ENCODE measurements around the gene ADAM10. TPM values are rescaled to one million over a fixed set of nuclear protein-coding genes. Genes with fewer than 3 reads are reported as not detected.

Gene ADAM10
- total RNA-seq, 1 donor from 2014 or later = 85.9 TPM

DNA sequence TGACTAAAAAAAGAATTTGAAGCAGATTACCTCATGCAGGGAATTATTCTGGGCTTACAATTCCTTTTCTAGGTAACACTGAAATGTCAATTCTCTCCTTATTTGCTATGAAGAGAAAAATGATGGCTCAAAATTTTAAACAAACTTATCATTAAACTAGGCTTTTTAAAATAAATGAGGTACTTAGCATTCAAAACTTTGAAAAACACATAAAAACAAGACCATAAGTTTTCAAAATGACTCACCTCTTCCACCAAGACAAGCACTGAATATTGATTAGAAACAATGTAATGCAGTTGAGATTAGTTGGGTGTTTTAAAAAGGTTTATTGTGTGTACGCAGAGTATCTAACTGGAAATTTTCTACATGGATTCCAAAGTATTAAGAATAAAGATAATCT, 154.6 kb downstream of the ADAM10 start:
- no peak for DNase-seq (ENCODE audit: low spot score)
- intact Hi-C loops (cut with DNase I) = no loop called here

DNA sequence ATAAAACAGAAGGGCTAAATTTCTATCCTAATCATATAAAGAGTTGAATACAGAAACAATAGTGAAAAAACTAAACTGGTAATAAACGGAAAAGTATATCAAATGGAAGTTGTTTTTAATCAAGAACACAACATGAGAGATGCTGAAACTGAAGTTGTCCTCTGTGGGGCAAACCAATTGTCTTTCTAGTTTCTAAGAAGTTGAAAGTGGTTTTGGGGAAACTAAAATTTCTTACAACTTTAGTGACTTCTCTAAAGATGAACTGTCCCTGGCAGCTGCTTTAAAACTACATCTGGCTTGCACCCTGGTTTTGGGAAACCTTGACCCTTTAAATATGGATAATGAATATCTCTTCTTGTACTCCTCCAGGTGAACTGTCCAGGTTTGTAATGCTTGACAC, 155.6 kb downstream of the ADAM10 start:
- intact Hi-C loops (cut with DNase I) = no loop called here

DNA sequence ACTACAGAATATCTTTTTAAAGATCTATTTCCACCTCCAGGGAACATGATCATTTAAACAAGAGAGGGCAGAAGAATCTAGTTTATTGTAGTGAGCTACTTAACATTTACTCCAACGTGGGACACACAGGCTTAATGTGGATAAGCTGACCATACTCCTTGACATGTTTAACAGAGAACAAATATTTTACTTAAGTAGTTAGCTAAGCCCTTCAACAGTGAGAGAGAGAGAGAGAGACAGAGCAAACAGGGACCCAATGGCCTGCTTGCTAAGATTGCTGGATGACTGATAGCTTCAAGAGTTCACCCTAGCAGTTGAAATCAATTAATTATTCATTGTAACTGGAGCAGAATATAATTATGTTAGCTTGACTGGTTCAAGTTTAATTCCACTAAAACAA, 158.6 kb downstream of the ADAM10 start:
- no peak for DNase-seq (ENCODE audit: low spot score)

More for the DNA sequence above, 155.6 kb downstream of the ADAM10 start:
- DNase-seq (ENCODE audit: low spot score) = no peak

DNA sequence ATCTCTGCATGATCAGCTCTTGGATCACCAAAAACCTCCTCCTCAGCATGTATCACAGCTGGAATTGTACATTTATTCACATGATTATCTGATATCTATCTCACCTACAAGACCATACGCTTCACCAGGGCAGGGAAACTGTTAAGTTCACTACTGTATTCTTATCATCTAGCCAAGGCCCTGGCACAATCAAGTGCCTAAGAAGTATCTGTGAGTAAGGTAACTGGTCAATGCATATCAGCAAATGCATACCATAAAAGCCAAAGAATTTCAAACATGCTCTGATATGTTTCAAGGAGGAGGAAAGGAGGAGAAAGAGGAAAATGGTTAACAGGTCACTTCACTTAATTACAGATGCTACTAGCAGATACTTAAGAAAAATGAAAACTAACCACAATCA, 159.3 kb downstream of the ADAM10 start:
- intact Hi-C loops (cut with DNase I) = no loop called here

More for the DNA sequence above, 158.6 kb downstream of the ADAM10 start:
- intact Hi-C loops (cut with DNase I) = no loop called here

DNA sequence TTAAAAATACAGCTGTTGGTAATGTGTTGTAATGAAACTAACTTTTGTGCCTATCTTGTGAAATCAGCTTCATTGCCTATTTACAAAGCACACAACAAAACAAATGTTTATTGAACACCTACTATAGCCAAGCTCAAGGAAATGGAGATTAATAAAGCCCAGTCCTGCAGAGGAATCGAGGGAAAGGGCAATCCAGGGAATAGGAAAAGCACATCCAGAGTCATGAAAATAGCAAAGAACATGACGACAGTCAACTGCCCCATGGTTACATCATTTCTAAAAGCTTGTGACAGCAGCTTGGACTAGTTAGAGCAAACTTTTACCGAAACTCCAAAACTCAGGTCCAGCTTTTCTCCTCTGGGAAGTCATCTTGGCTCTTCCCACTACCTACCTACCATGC, 160.5 kb downstream of the ADAM10 start:
- intact Hi-C loops (cut with DNase I) = no loop called here

More for the DNA sequence above, 159.3 kb downstream of the ADAM10 start:
- no peak for DNase-seq (ENCODE audit: low spot score)

DNA sequence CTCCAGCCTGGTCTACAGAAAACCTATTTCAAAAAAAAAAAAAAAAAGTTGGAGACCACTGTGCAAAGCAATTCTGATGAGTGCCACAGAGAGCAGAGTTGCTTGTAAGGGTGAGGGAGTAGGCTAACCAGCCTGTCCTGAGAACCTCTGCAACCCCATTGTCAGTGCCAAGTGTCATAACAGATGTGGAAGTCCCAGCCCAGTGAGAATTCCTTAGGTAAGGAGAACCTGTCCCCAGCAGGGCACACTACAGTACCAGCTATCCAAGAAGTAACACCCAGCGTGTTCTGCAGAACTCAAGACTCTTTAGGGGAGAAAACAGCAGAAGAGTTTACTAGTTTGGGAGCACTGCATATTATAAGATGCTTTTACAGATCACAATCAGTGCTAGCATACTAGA, 161.4 kb downstream of the ADAM10 start:
- intact Hi-C loops (cut with DNase I) = no loop called here
- DNase-seq (ENCODE audit: low spot score) = no peak

More for the DNA sequence above, 160.5 kb downstream of the ADAM10 start:
- DNase-seq (ENCODE audit: low spot score) = no peak

DNA sequence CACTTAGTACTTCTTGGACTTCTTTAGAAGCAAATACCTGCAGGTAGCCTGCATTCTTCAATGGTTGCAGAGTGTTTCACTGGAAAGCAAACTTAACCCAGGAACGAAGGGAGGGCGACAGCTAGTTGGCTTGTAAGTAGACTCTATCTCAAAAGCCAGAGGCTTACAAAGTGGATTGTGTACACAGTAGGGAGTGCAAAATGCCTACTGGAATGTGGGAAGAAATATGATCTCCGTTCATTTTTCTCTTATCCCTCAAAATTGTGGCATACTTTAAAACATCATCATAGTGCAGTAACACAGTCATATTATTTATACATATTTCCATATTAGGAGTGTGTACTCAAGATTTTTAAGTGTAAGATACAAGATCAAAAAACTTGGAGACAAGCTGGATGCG, 162.0 kb downstream of the ADAM10 start:
- DNase-seq (ENCODE audit: low spot score) = no peak
- intact Hi-C loops (cut with DNase I) = no loop called here

DNA sequence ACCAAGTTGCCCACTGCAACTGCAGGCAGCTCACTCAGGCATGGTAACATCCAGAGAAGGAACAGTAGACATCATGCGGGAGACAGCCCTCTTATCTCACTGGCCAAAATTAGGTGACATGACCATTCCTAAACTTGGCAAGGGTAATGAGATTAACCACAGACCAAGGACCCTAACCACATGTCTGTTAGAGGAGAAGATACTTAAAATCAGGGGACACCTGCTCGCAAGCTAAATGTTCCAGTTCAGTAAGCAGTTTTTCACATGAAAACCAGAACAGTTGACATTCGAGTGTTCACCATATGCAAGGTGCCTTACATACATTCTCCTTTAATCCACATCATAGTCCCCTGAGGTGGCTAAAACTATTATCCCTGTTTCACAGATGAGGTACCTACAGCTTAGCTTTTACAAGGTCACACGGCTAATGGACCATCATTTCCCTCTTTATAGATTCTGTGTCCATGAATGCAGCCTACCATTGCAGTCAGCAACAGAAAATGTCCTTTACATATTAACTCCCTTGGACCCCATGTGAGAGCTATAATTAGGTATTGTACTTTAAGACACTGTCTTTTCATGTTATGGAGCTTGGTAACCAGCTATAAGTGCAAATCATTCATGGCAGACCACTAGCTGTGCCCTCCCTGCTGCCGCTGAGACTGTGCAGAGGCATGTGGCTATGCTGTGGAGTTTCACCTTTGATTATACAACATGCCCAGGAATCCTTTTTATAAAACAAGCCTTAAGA, 163.6 kb downstream of the ADAM10 start:
- intact Hi-C loops (cut with DNase I) = no loop called here
- no peak for DNase-seq (ENCODE audit: low spot score)

DNA sequence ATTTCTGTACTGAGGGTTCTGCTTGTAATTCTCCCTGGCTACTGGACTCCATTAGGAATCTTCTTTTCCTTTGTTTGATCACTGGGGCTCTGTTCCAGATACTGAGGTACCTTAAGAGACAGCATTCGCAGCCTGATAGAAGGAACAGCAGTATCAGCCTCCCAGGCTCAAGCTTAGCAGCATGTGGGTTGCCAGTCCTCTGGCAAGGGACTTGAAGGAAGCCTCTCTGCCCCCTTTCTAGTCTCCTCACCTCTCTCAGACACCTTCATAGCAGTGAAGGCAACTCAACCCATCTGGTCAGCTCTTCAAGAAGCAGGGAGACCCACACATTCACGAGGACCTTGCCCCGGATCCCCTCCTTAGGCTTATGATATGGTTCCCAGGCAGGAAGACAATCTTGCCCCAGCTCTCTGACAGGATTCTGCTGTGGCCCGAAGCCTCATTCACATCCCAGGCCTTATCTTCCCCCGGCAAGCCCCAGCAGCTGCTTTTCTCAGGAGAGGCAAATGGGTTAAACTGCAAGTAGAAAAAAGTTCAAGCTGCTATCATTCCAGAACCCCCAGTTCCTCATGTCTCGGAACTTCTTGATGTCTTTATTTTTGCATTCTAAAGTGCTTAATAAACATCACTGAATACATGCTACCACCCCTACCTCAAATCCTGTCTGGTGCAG, 164.6 kb downstream of the ADAM10 start:
- no peak for DNase-seq (ENCODE audit: low spot score)
- intact Hi-C loops (cut with DNase I) = no loop called here

DNA sequence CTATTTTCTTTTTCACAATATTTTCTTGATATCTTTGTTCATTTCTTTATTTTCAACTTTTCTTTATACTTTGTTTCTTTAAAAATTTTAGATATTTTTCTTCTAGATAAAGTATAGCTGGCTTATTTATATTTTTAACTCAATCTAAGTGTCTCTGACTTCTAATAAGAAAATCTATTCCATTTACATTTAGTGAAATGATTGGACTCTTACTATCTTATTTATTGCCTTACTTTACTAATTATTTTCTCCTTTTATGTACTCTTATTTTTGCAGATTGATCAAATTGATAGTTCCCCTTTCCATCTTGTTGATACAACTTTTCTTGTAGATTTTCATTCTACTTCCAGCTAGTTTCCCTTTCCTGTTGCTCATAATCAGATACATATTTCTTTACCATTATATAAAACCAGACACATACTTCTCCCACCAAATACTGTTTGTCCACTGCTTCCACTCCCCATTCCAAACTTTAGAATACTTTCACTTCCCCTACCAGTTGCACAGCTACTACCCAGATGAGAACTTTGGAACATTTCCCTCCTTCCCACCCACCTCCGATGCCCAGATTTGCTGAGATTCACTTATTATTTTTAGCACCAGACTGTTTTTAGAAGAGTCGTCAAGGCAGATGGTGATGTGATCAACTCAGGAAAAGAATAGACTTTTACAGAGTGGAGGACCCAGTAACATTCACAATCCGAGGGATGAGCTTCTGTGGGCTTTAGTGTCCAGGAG, 166.2 kb downstream of the ADAM10 start:
- no peak for DNase-seq (ENCODE audit: low spot score)
- intact Hi-C loops (cut with DNase I) = no loop called here

DNA sequence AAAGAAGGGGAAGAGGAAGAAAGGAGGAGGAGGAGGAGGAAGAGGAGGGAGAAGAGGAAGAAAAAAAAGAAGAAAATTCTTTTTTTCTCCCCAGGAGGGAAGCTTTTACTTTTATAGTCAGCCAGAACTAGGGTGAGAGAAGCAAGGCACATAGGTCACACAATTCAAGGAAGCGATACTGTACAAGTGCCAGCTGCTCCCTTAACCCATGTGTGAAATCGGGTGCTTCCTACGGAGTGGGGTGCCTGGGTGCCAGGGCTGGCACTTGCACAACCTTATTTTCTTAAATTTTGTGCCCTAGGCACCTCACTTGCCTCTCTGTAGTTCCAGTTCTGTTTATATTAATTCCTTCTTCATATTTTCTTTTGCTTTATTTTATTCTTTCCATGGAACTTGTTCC, 167.3 kb downstream of the ADAM10 start:
- intact Hi-C loops (cut with DNase I) = no loop called here
- no peak for DNase-seq (ENCODE audit: low spot score)

DNA sequence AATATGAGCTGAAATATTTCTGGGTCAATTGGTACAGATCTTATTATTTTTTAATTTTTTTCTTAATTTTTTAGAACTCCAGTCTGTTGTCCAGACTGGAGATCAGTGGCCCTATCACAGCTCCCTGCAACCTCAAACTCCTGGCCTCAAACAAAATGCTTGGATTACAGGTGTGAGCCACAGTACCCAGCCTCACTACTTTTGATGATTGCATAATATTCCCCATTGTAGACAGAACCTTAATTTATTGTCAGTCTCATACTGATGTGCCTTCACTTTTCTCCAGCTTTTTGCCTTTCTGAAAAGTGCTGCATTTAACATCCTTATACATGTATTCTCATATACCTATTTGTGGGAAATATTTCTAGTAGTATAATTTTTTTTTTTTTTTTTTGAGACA, 172.8 kb downstream of the ADAM10 start:
- DNase-seq (ENCODE audit: low spot score) = no peak
- intact Hi-C loops (cut with DNase I) = no loop called here

DNA sequence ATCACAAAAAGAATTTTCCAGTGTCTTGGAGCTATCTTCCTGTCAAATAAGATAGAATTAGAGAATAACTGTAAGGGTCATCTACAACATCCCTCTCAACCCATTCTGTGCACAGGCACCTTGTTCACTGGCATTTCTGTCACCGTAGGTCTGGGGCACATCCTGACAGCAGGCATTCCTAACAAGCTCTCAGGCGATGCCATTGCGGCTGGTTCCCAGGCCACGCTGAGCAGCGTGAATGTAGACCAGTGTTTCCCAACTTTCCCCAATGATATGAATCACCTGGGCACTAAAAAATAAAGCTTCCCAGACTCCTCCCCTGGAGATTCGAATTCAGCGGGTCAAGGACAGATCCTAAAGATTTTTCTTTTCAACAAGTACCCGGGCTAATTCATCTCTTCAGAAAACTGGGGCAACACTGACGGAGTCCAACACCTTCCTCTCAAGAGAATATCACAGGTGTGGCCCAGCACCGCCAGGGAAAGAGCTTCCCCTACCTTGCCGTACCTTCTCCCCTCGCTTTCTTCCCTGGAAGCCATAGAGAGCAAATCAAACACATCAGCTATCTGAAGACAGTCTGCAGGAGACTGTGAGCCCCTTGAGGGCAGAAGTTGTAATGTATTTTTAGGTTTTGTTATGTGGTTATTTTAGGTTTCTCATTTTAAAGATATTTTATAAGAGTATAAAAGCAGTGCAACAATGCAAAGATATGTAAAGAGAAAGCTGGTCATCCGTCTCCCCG, 174.3 kb downstream of the ADAM10 start:
- intact Hi-C loops (cut with DNase I) = no loop called here
- no peak for DNase-seq (ENCODE audit: low spot score)

DNA sequence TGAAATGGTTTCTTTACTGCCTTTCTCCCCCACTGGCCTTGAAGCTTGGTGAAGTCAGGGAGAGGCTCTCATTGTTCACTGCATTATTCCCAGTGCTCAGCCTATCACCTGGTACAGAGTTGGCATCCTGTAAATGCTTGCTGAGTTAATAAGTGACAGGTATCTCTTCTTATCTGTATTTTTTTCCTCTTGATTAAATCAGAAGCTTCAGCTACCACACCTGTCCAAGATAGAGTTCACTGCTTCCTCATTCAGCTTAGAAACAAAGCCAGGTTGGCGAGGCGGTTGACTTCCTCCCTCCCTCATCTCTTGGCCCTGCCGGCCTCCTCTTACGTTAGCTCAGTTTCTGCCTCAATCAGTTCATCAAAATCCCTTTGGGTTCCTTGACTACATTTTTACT, 174.9 kb downstream of the ADAM10 start:
- intact Hi-C loops (cut with DNase I) = no loop called here
- no peak for DNase-seq (ENCODE audit: low spot score)

DNA sequence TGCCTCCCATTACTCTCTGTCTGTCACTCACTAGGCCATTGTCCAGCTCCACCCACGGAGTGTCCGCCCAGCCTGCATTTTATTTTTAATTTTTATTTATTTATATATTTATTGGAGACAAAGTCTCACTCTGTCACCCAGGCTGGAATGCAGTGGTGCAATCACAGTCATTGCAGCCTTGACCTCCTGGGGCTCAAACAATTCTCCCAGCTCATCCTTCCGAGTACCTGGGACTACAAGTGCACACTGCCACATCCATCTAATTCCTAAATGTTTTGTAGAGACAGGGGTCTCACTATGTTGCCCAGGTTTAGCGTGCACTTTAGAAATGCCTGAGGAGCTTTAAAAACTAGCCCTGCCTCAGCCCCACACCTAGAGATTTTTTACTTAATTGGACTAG, 176.2 kb downstream of the ADAM10 start:
- intact Hi-C loops (cut with DNase I) = no loop called here
- DNase-seq (ENCODE audit: low spot score) = no peak

DNA sequence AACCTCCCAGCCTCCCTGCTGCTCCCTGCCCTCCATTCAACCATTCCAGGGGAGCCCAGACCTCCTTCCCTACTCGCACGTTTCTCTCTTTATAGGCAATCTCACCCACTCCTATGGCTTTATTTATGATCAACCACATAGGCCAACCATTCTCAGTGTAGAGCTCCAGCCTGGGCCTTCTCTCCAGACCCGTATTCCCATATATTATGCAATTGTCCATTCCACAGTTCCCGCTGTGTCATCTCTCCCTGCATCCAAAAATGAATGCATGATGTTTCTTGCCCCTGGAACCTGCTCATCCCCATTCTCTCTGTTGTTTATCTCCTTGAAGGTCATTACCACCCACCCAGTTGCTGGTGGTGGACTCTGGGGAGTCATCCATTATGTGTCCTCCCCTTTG, 177.0 kb downstream of the ADAM10 start:
- intact Hi-C loops (cut with DNase I) = no loop called here

DNA sequence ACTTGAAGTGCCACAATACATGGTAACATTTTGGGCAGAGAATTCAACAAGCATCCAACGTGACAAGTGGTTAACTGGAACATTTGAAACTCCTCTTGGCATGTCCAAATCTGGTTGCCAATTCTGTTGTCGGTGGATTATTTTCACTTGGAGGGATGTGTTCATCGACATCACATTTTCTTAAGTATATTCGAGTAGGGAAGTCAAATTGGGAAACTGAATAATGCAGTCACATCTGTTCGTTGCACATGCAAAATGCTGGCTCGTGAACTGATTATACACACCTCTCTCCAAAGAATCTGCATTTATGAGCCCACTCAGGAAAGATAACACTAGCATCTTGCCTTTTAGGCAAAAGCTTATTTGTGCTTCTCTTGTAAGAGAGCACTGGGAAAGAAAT, 178.0 kb downstream of the ADAM10 start:
- DNase-seq (ENCODE audit: low spot score) = no peak
- intact Hi-C loops (cut with DNase I) = no loop called here

More for the DNA sequence above, 177.0 kb downstream of the ADAM10 start:
- DNase-seq (ENCODE audit: low spot score) = no peak

DNA sequence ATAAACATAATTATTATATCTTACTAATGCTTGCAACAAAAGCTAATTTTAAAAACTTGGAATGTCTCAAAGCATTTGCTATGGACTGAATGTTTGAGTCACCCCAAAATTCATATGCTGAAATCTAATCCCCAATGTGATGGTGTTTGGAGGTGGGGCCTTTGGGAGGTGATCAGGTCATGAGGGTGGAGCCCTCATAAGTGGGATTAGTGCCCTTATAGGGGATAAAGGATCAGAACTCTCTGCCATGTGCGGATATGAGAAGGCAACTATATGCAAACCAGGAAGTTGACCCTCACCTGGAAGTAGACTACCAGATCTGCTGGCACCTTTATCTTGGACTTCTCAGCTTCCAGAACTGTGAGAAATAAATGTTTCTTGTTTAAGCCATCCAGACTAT, 180.1 kb downstream of the ADAM10 start:
- no peak for DNase-seq (ENCODE audit: low spot score)
- intact Hi-C loops (cut with DNase I) = no loop called here

DNA sequence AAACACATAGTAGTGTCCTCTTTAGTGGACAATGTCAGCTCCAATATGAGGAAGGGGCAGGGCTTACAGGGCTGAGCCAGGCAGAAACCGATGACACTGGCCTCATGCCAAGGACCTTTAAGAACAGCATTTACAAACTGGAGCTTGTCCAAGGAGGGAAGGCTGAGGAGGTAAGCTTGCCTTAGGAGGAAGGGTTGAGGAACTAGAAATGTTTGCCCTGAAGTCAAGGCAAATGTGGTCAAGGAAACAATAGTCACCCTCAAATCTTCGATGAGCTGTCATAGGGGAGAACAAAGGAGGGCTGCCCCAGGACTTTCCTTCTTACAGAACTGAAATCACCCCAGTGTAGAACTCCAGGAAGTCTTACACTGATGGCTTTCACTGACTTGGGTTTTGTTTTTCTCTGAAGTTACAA, 181.3 kb downstream of the ADAM10 start:
- DNase-seq (ENCODE audit: low spot score) = no peak
- intact Hi-C loops (cut with DNase I) = no loop called here

DNA sequence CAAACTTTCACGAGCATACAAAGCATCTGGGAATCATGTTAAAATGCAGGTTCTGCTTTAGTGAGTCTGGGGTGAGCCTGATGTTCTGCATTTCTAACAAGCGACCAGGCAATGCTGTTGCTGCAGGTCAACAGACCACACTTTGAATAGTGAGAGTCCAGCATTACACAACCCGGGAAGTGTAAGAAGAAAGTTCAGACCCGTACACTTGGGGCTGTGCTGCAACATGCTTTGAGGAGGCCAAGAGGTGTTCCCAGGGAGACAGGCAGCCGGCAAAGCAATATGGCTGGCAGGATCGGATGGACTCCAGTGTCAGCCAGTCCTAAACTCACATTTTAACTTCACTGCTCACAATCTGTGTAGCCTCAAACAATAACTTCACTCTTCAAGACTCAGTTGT, 183.5 kb downstream of the ADAM10 start:
- intact Hi-C loops (cut with DNase I) = no loop called here
- no peak for DNase-seq (ENCODE audit: low spot score)
